ENCODE results near the gene AHNAK2. TPM values are rescaled to one million over a fixed set of nuclear protein-coding genes. Genes with fewer than 3 reads are reported as not detected.

AHNAK2 gene
- total and polyA plus RNA-seq, 2 donors from 2014 or later = 1.1 to 72.0 TPM

GRCh38 chr14:104931304-104931770 is 46.8 kb downstream of the AHNAK2 start:
- intact Hi-C loops (cut with DNase I) = no loop called here
- peak in 1 of 5 donors; percentile 50 for DNase-seq

GRCh38 chr14:104930526-104931303 is 47.5 kb downstream of the AHNAK2 start:
- Histone ChIP-seq H3K9me3 (ENCODE audit: control insufficient read depth in 2 of 3, insufficient read depth in 1 of 3, low read length in 3 of 3) (no peaks in the 10 kb centered on the region), H3K36me3 (ENCODE audit: control insufficient read depth in 2 of 3, insufficient read depth in 3 of 3, low read length in 3 of 3) (no peaks in the 10 kb centered on the region), H3K9ac (ENCODE audit: low read length in 3 of 3) (no peak overlapping the region), H3K4me1 (ENCODE audit: control insufficient read depth in 2 of 3, insufficient read depth in 2 of 3, low read depth in 1 of 3, low read length in 3 of 3) (peaks cover 0 to 2% (median 0%) of the 10 kb centered on the region in 3 donors), H3K27me3 (ENCODE audit: control insufficient read depth, insufficient read depth, low read length) (no peaks in the 10 kb centered on the region), H3K4me3 (ENCODE audit: low read length in 3 of 3) (no peak overlapping the region), H3K27ac (ENCODE audit: low read depth in 2 of 2, low read length in 2 of 2) (no peak overlapping the region)
- TF ChIP-seq CTCF (IDR thresholded peaks at IDR 0.05; ENCODE audit: borderline replicate concordance, extremely low read depth, insufficient read depth) = no peak
- intact Hi-C loops (cut with DNase I) = no loop called here
- DNase-seq = peak in 2 of 5 donors; percentile 36 to 68
- no peak for FAIRE-seq

More at GRCh38 chr14:104931304-104931770, 46.8 kb downstream of the AHNAK2 start:
- no peaks in the 10 kb centered on the region for H3K9me3 ChIP-seq (ENCODE audit: control insufficient read depth in 2 of 3, insufficient read depth in 1 of 3, low read length in 3 of 3)
- no peak overlapping the region for H3K4me3 ChIP-seq (ENCODE audit: low read length in 3 of 3)
- no peaks in the 10 kb centered on the region for H3K27me3 ChIP-seq (ENCODE audit: control insufficient read depth, insufficient read depth, low read length)
- H3K4me1 ChIP-seq (ENCODE audit: control insufficient read depth in 2 of 3, insufficient read depth in 2 of 3, low read depth in 1 of 3, low read length in 3 of 3) = peaks cover 0 to 2% (median 0%) of the 10 kb centered on the region in 3 donors
- H3K27ac ChIP-seq (ENCODE audit: low read depth in 2 of 2, low read length in 2 of 2) = no peak overlapping the region
- TF ChIP-seq CTCF (IDR thresholded peaks at IDR 0.05; ENCODE audit: borderline replicate concordance, extremely low read depth, insufficient read depth) = no peak
- no peak for FAIRE-seq
- no peaks in the 10 kb centered on the region for H3K36me3 ChIP-seq (ENCODE audit: control insufficient read depth in 2 of 3, insufficient read depth in 3 of 3, low read length in 3 of 3)
- H3K9ac ChIP-seq (ENCODE audit: low read length in 3 of 3) = no peak overlapping the region

- Histone ChIP-seq H3K27me3 (ENCODE audit: control insufficient read depth, insufficient read depth, low read length) (no peaks in the 10 kb centered on the region), H3K4me3 (ENCODE audit: low read length in 3 of 3) (no peak overlapping the region), H3K9me3 (ENCODE audit: control insufficient read depth in 2 of 3, insufficient read depth in 1 of 3, low read length in 3 of 3) (no peaks in the 10 kb centered on the region), H3K9ac (ENCODE audit: low read length in 3 of 3) (no peak overlapping the region), H3K36me3 (ENCODE audit: control insufficient read depth in 2 of 3, insufficient read depth in 3 of 3, low read length in 3 of 3) (no peaks in the 10 kb centered on the region), H3K27ac (ENCODE audit: low read depth in 2 of 2, low read length in 2 of 2) (no peak overlapping the region), H3K4me1 (ENCODE audit: control insufficient read depth in 2 of 3, insufficient read depth in 2 of 3, low read depth in 1 of 3, low read length in 3 of 3) (peaks cover 0 to 2% (median 0%) of the 10 kb centered on the region in 3 donors)
- TF ChIP-seq CTCF (IDR thresholded peaks at IDR 0.05; ENCODE audit: borderline replicate concordance, extremely low read depth, insufficient read depth) = no peak
- intact Hi-C loops (cut with DNase I) = no loop called here
- DNase-seq (peak in 1 of 5 donors; percentile 73), FAIRE-seq (no peak)
Observed at GRCh38 chr14:104929268-104930230, 48.6 kb downstream of the AHNAK2 start.
